HG02884 (cell line): ENCODE data around the gene ZNF330.
A peak's percentile ranks its signal among the peaks of the same experiment; 100 is the strongest.

Experiments used
- ATAC-seq: cut with Tn5 transposase; IDR thresholded peaks from one replicate; pipeline ENCODE4 v1.9.1; 2021; ENCODE audit warnings: mild to moderate bottlenecking, moderate library complexity; ENCODE audit not compliant: unreplicated experiment

The ZNF330 gene

GRCh38 chr4:141229408-141230101 is 8.9 kb downstream of the ZNF330 start:
- ATAC-seq = peak; percentile 56

GRCh38 chr4:141233673-141234072 is 13.0 kb downstream of the ZNF330 start:
- ATAC-seq = no peak

- ATAC-seq = no peak
These were observed 17.5 kb downstream of the ZNF330 start for GRCh38 chr4:141238186-141238585.

GRCh38 chr4:141240259-141240658 is 19.6 kb downstream of the ZNF330 start:
- no peak for ATAC-seq

GRCh38 chr4:141240671-141241070 is 20.0 kb downstream of the ZNF330 start:
- no peak for ATAC-seq

- ATAC-seq = no peak
These were observed 21.3 kb downstream of the ZNF330 start for GRCh38 chr4:141241986-141242385.

- ATAC-seq = no peak
These were observed 23.7 kb downstream of the ZNF330 start for GRCh38 chr4:141244419-141244818.

GRCh38 chr4:141246243-141246642 is 25.5 kb downstream of the ZNF330 start:
- ATAC-seq = no peak

GRCh38 chr4:141246683-141247429 is 26.2 kb downstream of the ZNF330 start:
- ATAC-seq = no peak

GRCh38 chr4:141247430-141247780 is 26.7 kb downstream of the ZNF330 start:
- ATAC-seq = no peak

GRCh38 chr4:141248029-141248428 is 27.3 kb downstream of the ZNF330 start:
- ATAC-seq = no peak

GRCh38 chr4:141248486-141248885 is 27.8 kb downstream of the ZNF330 start:
- no peak for ATAC-seq

- ATAC-seq = no peak
These were observed 33.6 kb downstream of the ZNF330 start for GRCh38 chr4:141254326-141254725.

GRCh38 chr4:141255016-141255415 is 34.3 kb downstream of the ZNF330 start:
- ATAC-seq = no peak

GRCh38 chr4:141258558-141258957 is 37.9 kb downstream of the ZNF330 start:
- ATAC-seq = no peak

GRCh38 chr4:141275834-141276233 is 55.1 kb downstream of the ZNF330 start:
- ATAC-seq = no peak

GRCh38 chr4:141283152-141283551 is 62.5 kb downstream of the ZNF330 start:
- ATAC-seq = no peak

- no peak for ATAC-seq
These were observed 62.9 kb downstream of the ZNF330 start for GRCh38 chr4:141283563-141283962.
